MCF 10A (cell line): ENCODE data around the gene FOXP4. TPM values are rescaled to one million over a fixed set of nuclear protein-coding genes. Genes with fewer than 3 reads are reported as not detected.
A peak's percentile ranks its signal among the peaks of the same experiment; 100 is the strongest.

Experiments used
- BruUV-seq: library from RNA; stranded (reverse); fragments of 400-500 nt; replicated peaks from 2 replicates; lab custom pipeline; 2021; lab: Mats Ljungman, UMichigan
- CTCF ChIA-PET: fragments of 300-600 bp; sonication (Branson Sonifier 250); formaldehyde crosslinking; extraction: SDS; loops from one replicate; lab custom pipeline; 2021; ENCODE audit warnings: antibody characterized with exemption, inconsistent platforms; lab: Yijun Ruan, JAX
- POLR2A ChIA-PET: fragments of 300-600, 350-650 bp; sonication (Branson Sonifier 250); formaldehyde crosslinking; extraction: SDS; loops from one replicate; lab custom pipeline; 2020; ENCODE audit warnings: antibody characterized with exemption, inconsistent platforms; lab: Yijun Ruan, JAX
- DNase-seq: peaks from one replicate; pipeline ENCODE4 v3.0.0-alpha.2; 2018; ENCODE audit not compliant: unreplicated experiment
- H3K27ac Mint-ChIP-seq: one replicate; pipeline ENCODE4 v1.8.0; 2022; ENCODE audit warnings: mild to moderate bottlenecking, low read depth, mixed read lengths; ENCODE audit not compliant: unreplicated experiment
- H3K27me3 Mint-ChIP-seq: one replicate; pipeline ENCODE4 v1.8.0; 2022; ENCODE audit warnings: mixed read lengths; ENCODE audit not compliant: insufficient read depth, unreplicated experiment
- H3K36me3 Mint-ChIP-seq: one replicate; pipeline ENCODE4 v1.8.0; 2022; ENCODE audit warnings: mild to moderate bottlenecking, moderate library complexity, mixed read lengths; ENCODE audit not compliant: insufficient read depth, unreplicated experiment
- H3K4me1 Mint-ChIP-seq: one replicate; pipeline ENCODE4 v1.8.0; 2022; ENCODE audit warnings: mixed read lengths; ENCODE audit not compliant: insufficient read depth, unreplicated experiment
- H3K4me3 Mint-ChIP-seq: one replicate; pipeline ENCODE4 v1.8.0; 2022; ENCODE audit warnings: mild to moderate bottlenecking, moderate library complexity, mixed read lengths; ENCODE audit not compliant: unreplicated experiment
- H3K9me3 Mint-ChIP-seq: one replicate; pipeline ENCODE4 v1.8.0; 2022; ENCODE audit warnings: mixed read lengths; ENCODE audit not compliant: unreplicated experiment
- intact Hi-C: fragments of 100-400 bp; cut with micrococcal nuclease; formaldehyde crosslinking; loops from 2 replicates; pipeline ENCODE4 v1.14.1; 2022
- total RNA-seq: library from RNA; stranded (reverse); gene quantifications from 2 replicates; pipeline ENCODE4 v1.2.3, GENCODE V29; 2022
- TF ChIP-seq, protein P1 (sequence below): fragments of 200-600 bp; IDR thresholded peaks from one replicate; pipeline ENCODE4 v1.8.0; 2022; ENCODE audit warnings: antibody characterized with exemption, mild to moderate bottlenecking; ENCODE audit not compliant: unreplicated experiment

FOXP4 gene
- total RNA-seq, 1 experiment from 2014 or later = 16.5 TPM

DNA sequence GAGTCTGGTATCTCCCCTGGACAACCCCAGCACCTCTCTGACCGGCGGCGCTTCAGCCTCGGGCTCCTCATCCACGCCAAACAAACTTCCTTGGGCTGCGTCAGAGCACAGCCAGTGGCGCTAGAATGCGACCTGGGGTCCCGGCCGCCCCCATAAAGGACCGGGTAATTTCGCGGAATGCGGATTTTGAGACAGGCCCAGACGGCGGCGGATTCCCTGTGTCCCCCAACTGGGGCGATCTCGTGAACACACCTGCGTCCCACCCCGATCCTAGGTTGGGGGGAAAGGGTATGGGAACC, 1.6 kb downstream of the FOXP4 start:
- CTCF ChIA-PET = no interaction called here
- Mint-ChIP-seq H3K4me1 (peaks cover 9% of the 10 kb centered on the region), H3K36me3 (no peaks in the 10 kb centered on the region), H3K4me3 (peak overlapping the region; percentile 98), H3K27ac (peak overlapping the region; percentile 70), H3K9me3 (no peaks in the 10 kb centered on the region), H3K27me3 (no peaks in the 10 kb centered on the region)
- TF ChIP-seq, protein P1, sequence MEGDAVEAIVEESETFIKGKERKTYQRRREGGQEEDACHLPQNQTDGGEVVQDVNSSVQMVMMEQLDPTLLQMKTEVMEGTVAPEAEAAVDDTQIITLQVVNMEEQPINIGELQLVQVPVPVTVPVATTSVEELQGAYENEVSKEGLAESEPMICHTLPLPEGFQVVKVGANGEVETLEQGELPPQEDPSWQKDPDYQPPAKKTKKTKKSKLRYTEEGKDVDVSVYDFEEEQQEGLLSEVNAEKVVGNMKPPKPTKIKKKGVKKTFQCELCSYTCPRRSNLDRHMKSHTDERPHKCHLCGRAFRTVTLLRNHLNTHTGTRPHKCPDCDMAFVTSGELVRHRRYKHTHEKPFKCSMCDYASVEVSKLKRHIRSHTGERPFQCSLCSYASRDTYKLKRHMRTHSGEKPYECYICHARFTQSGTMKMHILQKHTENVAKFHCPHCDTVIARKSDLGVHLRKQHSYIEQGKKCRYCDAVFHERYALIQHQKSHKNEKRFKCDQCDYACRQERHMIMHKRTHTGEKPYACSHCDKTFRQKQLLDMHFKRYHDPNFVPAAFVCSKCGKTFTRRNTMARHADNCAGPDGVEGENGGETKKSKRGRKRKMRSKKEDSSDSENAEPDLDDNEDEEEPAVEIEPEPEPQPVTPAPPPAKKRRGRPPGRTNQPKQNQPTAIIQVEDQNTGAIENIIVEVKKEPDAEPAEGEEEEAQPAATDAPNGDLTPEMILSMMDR = no peak
- POLR2A ChIA-PET = interaction anchor here (0.8 to 1.5 kb wide), 4 partner anchors 8 to 183 kb away, joined by 3 to 6 read pairs (median 4); no protein-coding TSS in a partner anchor
- no peak for DNase-seq
- BruUV-seq = no TSS peak
- intact Hi-C loops = loop anchor here (2.0 to 5.0 kb wide), 2 partner anchors 45 to 123 kb away; no protein-coding TSS in a partner anchor

DNA sequence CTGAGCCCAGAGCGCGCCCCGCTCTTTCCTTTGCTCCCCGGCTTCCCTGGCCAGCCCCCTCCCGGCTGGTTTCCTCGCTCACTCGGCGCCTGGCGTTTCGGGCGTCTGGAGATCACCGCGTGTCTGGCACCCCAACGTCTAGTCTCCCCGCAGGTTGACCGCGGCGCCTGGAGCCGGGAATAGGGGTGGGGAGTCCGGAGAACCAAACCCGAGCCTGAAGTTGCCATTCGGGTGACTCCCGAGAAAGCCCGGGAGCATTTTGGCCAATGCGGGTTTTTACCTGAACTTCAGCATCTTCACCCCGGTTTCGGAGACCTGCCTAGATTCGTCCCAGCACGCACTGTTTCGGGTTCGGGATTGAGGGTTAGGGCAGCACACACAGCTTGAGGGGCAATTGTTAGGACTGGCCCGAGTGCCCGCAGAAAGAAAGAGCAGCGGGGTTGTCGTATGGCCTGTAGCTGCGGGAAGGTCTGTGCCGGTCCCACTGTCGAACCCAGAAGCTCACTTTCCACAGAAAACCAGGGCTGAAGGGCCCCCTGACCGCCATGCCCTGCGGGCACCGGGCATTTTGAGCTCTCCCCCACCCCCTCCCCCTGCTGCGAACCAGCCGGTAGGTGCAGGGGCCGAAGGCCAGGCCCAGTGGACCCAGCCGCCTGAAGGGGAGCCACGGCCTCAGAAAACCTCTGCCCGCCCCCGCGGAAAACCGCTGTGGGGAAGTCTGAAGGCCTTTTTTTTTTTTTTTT, 2.1 kb downstream of the FOXP4 start:
- no TSS peak for BruUV-seq
- peaks cover 9% of the 10 kb centered on the region for H3K4me1 Mint-ChIP-seq
- intact Hi-C loops = loop anchor here (5.0 kb wide), 1 partner anchor 44 kb away; no protein-coding TSS in a partner anchor
- TF ChIP-seq, protein P1 = no peak
- H3K4me3 Mint-ChIP-seq = peak overlapping the region; percentile 98
- H3K27me3 Mint-ChIP-seq = no peaks in the 10 kb centered on the region
- H3K9me3 Mint-ChIP-seq = no peaks in the 10 kb centered on the region
- H3K27ac Mint-ChIP-seq = no peak overlapping the region
- POLR2A ChIA-PET = interaction anchor here (1.5 kb wide), 1 partner anchor 8 kb away, joined by 6 read pairs; no protein-coding TSS in a partner anchor
- CTCF ChIA-PET = interaction anchor here (0.6 to 0.7 kb wide), 2 partner anchors 10 to 124 kb away, joined by 3 read pairs; no protein-coding TSS in a partner anchor
- no peak for DNase-seq
- H3K36me3 Mint-ChIP-seq = no peaks in the 10 kb centered on the region

DNA sequence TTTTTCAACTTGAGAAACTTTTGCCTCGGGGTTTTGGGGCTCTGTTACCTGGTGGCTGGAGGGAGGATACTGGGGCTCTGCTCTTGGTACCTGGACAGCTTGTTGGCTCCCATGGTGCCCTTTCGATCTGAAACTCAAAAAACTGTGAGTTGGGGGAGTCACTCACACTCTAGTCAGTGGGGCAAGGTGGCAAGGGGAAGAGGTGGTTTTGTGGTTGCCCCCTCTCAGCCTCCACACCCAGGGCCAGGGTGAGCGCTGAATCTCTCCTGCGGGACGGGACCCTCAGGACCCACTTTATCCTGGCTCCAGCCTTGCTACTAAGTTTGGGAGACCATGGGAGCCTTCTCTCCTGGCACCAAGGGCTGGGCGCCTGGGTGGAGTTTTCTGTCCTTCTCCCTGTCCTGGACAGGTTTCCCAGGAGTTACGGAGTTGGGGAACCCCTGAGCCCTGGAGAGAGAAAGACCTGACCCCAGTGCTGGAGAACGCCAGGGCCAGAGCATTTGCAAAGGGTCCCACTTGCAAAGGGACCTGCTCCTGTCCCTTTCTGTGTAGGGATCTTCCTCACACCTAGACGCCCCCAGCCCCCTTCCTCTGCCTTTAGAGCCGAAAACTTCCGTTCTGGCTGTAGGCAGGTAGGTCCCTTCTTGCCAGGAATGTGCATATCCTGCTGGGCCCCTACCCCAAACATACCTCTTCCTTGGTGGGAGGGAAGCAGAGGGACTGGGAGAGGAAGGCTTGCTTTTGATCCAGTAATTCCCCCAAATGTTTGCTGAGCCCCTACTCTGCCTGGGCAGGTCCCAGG, 2.9 kb downstream of the FOXP4 start:
- H3K27ac Mint-ChIP-seq = no peak overlapping the region
- intact Hi-C loops = loop anchor here (5.0 kb wide), 1 partner anchor 43 kb away; no protein-coding TSS in a partner anchor
- H3K36me3 Mint-ChIP-seq = no peaks in the 10 kb centered on the region
- POLR2A ChIA-PET = no interaction called here
- TF ChIP-seq, protein P1 = no peak
- CTCF ChIA-PET = interaction anchor here (0.6 to 0.7 kb wide), 2 partner anchors 11 to 125 kb away, joined by 3 read pairs; no protein-coding TSS in a partner anchor
- BruUV-seq = no TSS peak
- H3K9me3 Mint-ChIP-seq = no peaks in the 10 kb centered on the region
- peak overlapping the region; percentile 98 for H3K4me3 Mint-ChIP-seq
- no peaks in the 10 kb centered on the region for H3K27me3 Mint-ChIP-seq
- DNase-seq = no peak
- H3K4me1 Mint-ChIP-seq = peaks cover 9% of the 10 kb centered on the region

DNA sequence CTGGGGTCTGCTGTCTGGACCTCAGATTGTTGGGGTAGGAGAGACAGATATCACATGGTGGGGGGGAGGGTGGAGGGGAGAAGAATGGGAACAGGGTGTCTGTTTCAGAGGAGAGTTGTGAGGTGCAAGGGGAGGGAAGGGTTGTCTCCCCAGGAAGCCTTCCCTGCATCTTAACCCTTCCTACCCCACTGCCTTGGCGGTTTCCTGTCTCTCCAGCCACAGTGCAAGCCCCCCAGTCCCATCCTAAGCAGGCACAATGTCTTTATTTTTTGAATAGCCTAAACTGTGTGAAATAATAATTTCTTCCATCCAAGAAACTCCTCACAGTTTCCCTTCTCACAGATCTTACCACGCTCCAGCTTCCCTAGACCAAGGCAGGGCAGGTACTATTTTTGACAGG, 3.5 kb downstream of the FOXP4 start:
- Mint-ChIP-seq H3K27me3 (no peaks in the 10 kb centered on the region), H3K27ac (no peak overlapping the region), H3K36me3 (peaks cover 5% of the 10 kb centered on the region), H3K4me1 (peaks cover 9% of the 10 kb centered on the region), H3K9me3 (no peaks in the 10 kb centered on the region), H3K4me3 (peak overlapping the region; percentile 43)
- TF ChIP-seq, protein P1 = no peak
- intact Hi-C loops = loop anchor here (5.0 kb wide), 1 partner anchor 43 kb away; no protein-coding TSS in a partner anchor
- ChIA-PET CTCF (no interaction called here), POLR2A (no interaction called here)
- no TSS peak for BruUV-seq
- DNase-seq = no peak
